Body of pancreas (tissue), 4 donors: ENCODE results near the gene PRR16.

Experiments
- CTCF ChIP-seq, 7 experiments: fragments of 450-650 bp in 4 of 7; fragments of 200-600 bp in 3 of 7; sonication (generic) in 3 of 7; IDR thresholded peaks; one replicate each; pipeline ENCODE4 v1.5.1; 2016 to 2019; ENCODE audit warnings: antibody characterized with exemption in 7 of 7
- POLR2A ChIP-seq, 3 donors: fragments of 450-650 bp; IDR thresholded peaks; one replicate each; pipeline ENCODE4 v1.6.1; 2016; ENCODE audit warnings: antibody characterized with exemption in 3 of 3, mild to moderate bottlenecking in 2 of 3

- TF ChIP-seq POLR2A (IDR thresholded peaks at IDR 0.05) (no peak), CTCF (IDR thresholded peaks at IDR 0.05) (no peak)
Observed at GRCh38 chr5:120690621-120691407, 226.7 kb downstream of the PRR16 start.
